ENCODE data around the gene PCGF1.

PCGF1 gene

GRCh38 chr2:74514368-74515270 lies 7.1 kb upstream of the PCGF1 start, which contains the start of gene TLX2:
Gene TLX2, plus strand, starts transcription at chr2:74514450. Its CDS starts 357 bp downstream, at chr2:74514807.
- no peak for DNase-seq

GRCh38 chr2:74513605-74514367 lies 6.3 kb upstream of the PCGF1 start:
- DNase-seq = no peak

- no peak for DNase-seq
These were observed 5.5 kb upstream of the PCGF1 start for GRCh38 chr2:74512744-74513604.

GRCh38 chr2:74511104-74511989 lies 3.9 kb upstream of the PCGF1 start:
- DNase-seq = no peak

GRCh38 chr2:74510272-74510671 lies 2.8 kb upstream of the PCGF1 start:
- no peak for DNase-seq

GRCh38 chr2:74507926-74508520 lies 528 bp upstream of the PCGF1 start:
- DNase-seq = peak; percentile 57

DNA sequence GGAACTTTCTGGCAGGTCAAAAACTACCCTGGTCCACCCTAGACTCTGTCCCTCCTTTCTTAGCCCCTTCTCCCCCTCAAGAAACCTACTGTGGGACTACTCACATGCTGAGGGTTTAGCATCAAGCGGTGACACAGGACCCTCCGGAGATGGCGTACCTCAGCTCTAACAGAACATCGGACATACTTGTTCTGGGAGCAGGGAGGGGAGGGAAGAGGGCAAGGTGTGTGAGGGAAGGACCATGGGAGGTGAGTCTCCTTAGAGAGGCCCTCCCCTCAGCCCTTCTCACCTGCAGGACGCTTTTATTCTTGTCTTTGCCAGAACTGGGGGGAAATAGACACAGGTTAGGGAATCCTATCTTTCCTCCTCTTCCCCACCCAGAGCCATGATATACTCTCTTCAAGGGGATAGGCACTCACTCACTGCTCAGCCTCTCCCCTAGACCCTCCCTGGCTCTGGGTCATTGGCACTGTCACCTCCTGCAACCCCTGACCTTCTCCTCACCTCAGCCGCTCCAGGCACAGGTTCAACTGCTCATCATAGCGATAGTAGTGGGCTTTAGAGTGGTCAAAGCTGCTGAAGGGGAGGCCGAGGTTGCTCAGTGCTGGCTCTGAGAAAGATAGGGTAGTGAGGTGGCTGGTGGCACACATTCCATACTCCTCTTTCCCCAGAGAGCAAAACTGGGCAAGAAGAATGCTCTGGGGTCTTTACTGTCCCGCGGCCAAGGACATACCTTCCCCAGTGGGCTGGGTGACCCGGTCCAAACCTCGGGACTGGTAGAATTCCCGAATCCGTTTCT lies 1.8 kb downstream of the PCGF1 start:
- no peak for DNase-seq

DNA sequence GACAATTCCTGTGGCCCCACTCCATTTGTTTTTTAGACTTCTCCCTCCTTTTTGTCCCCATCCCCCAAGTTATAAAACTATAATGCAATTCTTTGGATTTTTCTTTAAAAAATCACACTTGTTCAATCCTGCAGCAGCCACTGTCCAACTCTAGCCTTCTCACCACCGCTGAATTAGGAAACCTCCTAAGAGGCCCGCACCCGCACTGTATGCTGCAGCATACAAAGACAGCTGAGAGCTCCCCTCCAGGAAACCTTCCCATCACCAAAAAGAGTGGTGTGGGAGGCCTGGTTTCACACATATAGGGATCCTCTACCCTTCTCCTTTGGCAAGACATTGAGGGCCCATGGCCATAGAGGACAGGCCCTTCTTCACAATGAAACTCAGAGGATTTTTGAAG lies 2.9 kb downstream of the PCGF1 start:
- no peak for DNase-seq

DNA sequence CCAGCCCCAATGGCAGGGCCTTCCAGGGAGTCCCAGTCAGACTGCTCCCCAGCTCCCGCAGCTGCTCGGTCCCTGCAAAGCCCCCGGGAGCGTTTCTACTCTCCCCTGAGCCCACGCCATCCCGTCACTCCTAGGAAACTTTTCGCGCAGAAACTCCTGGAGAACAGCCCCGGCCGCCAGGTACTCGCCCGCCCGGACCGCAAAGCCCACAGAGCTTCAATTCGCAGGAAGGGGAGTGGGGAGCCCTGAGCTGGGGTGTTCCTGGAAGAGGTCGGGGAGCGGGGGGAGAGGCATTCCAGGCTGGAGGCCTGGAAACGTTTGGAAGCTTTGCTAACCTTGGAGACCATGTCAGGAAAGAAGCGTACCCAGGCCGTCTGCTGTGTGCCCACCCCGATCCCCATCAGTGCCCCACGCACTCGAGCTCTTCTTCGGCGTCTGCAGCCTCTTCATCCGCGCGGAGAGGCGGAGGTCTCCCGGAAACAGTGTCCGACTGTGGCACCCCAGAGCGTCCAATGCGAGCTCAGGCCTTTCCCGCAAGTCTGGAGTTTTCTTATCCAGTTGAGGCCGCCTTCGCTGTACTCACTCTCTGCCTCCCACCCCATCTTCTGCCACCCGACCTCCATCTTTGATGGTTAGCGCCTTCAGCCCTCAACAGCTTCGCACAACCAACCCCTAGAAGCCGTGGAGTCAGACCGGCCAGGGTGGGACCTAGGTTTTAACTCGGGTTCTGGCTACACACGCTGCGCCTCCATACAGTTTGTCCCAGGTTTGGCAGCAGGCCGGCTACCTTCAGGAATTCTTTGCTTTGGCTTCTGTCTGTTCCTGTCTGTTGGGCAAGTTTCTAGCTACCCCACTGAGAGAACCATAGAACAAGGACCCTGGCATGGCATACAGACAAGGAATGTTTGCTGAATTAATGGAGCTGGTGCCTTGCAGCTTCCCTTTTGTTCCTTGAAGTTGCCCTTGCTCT lies 3.7 kb downstream of the PCGF1 start:
- no peak for DNase-seq

- peak; percentile 80 for DNase-seq
These were observed 4.6 kb downstream of the PCGF1 start for GRCh38 chr2:74502720-74503505.

DNA sequence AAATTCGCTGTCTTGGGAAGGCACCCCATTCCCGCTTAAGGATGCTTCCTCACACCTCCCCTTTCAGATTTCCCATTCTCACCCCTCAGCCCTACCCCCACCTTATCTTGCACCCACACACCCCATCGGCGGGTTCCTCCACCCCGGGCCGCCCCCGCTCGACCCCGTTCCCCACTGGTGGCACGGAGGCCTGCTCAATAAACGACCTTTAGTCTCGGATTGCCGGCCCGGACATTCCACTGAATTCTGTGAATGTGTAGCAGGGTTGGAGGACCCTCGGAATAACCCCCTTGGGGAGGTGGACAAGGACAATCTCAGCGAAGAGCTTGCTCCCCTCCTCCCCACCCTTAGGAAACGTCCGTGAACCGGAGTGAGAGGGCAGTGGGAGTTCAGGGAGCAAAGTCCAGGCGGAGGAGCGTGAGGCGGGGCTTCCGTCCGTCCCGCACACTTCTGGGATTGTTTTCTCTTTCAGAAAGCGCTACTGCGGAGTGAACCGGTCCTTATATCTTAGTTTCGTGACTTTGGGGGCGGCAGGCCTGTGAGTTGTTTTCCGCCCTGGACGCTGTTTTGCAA lies 5.3 kb downstream of the PCGF1 start:
- no peak for DNase-seq

DNA sequence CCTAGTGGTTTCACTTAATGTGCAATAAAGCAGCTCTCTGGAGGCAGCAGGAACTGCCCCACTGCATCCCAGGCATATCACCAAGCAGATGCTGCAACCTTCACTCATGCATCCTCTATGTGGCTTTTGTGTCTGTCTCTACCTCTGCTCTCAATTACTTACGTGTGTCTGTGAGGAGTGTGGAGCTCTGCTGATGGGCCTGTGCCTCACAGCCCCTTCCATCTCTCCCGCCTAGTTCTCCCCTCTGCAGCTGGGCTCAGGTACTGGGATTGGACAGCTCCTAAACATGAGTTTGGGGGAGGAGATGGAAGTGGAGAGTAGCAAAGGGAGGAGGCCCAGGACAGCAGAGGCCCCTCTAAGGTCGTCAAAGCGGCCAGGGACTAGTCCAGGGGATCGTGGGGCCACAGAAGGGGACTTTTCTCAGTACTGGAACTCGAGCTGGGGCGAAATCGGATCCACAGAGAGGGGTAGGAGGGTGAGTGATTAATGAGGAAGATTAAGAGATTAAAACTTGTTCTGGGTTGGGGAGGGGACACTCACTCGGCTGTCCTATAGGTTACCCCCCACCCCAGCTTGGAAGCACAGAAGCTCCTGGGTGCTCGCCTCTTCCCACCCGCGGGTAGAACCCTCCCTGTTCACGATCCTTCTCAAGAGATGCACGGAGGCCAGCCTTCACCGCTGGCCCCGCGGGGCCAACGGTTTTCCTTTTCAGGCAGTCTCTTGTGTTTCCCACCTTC lies 6.0 kb downstream of the PCGF1 start:
- DNase-seq = no peak

DNA sequence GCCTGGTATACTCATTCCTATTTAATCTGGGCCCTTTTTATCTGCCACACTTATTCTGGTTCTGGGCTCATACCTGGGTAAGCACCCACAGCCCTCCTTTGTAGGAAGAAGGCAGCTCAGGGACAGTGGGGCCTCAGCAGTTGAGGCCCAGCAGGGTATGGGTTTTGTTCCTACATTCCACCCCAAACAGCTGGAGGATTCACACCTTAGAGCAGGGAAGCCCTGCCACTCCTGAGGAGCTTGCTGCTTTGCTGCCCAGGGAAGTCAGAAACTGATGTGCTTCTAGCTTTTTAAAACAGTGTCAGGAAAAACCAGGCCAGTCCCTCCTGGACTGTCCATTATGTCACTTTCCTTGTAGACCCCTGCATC lies 6.9 kb downstream of the PCGF1 start:
- DNase-seq = no peak

DNA sequence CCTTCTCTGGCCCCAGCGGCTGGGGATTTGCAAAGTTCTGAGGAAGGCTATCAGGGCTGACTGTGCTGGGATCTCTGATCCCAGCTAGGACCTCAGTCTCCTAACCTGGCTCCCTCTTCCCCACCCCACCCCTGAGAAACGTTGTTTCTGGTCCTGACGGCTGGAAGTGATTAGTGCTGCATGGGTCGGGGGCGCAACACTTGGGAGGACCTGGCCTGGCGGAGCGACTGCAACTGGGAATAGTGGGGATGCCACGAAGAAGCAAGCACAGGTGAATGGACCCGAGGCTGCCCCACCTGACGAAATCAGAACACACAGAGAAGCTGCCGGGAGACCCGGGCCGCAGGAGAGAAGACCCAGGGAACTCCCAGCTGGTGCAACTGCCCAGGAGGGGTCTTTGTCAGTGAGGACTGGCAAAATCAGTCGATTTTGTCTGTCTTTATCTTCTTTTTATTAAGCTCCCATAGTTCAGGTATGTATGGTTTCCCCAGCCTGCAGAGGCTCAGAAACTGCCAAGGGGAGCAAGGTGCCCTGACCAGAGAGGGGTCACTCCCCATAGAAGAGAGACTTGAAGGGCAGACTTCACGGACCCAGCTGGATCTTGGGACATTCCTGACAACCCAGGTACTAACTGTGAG lies 7.4 kb downstream of the PCGF1 start:
- DNase-seq = no peak

DNA sequence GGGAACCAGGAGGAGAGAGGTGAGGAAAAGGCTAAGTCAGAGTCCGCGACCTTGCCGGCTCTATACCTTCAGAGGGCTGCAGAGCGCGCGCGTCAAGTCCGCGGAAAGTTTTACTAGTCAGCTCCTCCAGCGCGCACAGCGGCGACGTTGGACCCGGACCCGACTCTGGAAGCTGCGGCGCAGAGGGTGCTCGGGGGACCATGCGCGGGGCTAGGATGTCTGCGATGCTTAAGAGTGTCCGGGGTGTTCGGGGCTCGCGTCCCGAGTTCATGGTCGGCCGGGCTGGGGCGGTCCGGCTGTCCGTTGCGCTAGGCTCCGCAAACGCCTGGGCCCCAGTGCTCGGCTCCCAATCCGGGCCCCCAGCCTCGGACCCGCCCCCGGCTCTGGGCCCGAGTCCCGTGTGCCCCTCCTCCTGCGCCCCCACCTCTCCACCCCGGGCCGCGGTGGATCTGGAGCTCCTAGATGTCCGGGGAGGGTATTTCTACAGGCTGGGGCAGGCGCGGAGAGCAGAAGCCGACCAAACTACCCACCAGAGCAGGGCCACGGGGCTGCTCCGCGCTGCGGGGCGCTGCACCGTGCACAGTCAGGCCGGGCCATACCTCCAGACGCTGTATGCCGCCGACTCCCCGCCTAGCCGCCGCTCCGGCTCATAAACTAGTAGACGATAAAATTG lies 8.1 kb downstream of the PCGF1 start, which contains the start of gene LBX2:
TSS of gene LBX2 (minus strand) at position 337 of the 673 bp plus-strand sequence. CDS start at position 271, 66 bp downstream.
- DNase-seq = peak; percentile 72
